Breast epithelium (tissue), 3 donors: Measurements from ENCODE around the gene CCDC54.

Experiments
- CTCF ChIP-seq, 3 donors: fragments of 450-650 bp; IDR thresholded peaks; one replicate each; pipeline ENCODE4 v1.5.1; 2016 to 2017; ENCODE audit warnings: antibody characterized with exemption in 3 of 3, mild to moderate bottlenecking in 3 of 3, moderate library complexity in 3 of 3
- POLR2AphosphoS5 ChIP-seq, 3 donors: sonication (generic); formaldehyde crosslinking; IDR thresholded peaks; one replicate each; pipeline ENCODE4 v1.6.1; 2017; ENCODE audit warnings: antibody characterized with exemption in 3 of 3

- TF ChIP-seq POLR2AphosphoS5 (IDR thresholded peaks at IDR 0.05) (no peak), CTCF (IDR thresholded peaks at IDR 0.05) (no peak)
These were observed 4.7 kb upstream of the CCDC54 start for GRCh38 chr3:107372506-107372905.
